Activated naive CD4-positive, alpha-beta T cell treated with anti-CD3 and anti-CD28 coated beads, Interleukin-2, amount 50 U/mL, for 24 hours (primary cell): Measurements from ENCODE around the gene EPHB3.
A peak's percentile ranks its signal among the peaks of the same experiment; 100 is the strongest.

Source experiments
- H3K27ac Mint-ChIP-seq: one replicate; pipeline ENCODE4 v1.8.0; 2021; ENCODE audit warnings: mild to moderate bottlenecking, mixed read lengths
- H3K27me3 Mint-ChIP-seq: one replicate; pipeline ENCODE4 v1.8.0; 2021; ENCODE audit warnings: mixed read lengths
- H3K36me3 Mint-ChIP-seq: one replicate; pipeline ENCODE4 v1.8.0; 2021; ENCODE audit warnings: mixed read lengths
- H3K4me1 Mint-ChIP-seq: one replicate; pipeline ENCODE4 v1.8.0; 2021; ENCODE audit warnings: mixed read lengths
- H3K4me3 Mint-ChIP-seq: one replicate; pipeline ENCODE4 v1.8.0; 2021; ENCODE audit warnings: mild to moderate bottlenecking, mixed read lengths
- H3K9me3 Mint-ChIP-seq: one replicate; pipeline ENCODE4 v1.8.0; 2021; ENCODE audit warnings: mixed read lengths

EPHB3 gene

DNA sequence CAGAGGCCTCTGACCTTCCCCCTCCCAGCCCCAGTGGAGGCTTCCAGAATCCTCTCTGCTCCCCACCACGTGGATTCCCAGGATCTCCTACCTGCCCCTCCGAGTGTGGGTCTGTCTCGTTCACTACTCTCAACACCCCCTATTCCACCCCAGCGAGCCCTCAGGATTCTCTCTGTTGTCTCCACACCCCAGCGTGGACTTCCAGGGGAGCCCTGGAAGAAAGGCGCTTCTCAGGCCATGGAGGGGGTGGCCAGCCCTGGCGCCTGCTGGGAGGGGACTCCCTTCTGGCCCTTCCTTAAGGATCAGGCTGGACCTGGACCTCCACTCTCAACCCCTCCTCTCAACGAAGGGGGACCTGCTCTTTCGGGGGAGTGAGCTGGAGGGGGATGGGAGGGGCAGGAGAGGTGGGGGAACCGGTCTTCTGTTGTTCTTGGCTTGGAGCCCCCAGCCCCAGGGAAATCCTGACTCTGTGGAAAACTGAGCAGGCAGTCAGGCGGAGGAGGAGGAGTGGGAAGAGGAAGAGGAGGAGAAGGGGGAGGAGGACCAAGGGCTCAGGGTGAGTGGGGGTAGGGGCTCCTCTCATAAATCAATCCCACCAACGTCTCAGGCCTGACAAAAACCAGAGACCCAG, 32.9 kb downstream of the EPHB3 start:
- H3K27me3 Mint-ChIP-seq: no peaks in the 10 kb centered on the region
- no peaks in the 10 kb centered on the region for H3K36me3 Mint-ChIP-seq
- H3K4me1 Mint-ChIP-seq: no peaks in the 10 kb centered on the region
- no peak overlapping the region for H3K4me3 Mint-ChIP-seq
- H3K27ac Mint-ChIP-seq: no peak overlapping the region
- no peaks in the 10 kb centered on the region for H3K9me3 Mint-ChIP-seq

DNA sequence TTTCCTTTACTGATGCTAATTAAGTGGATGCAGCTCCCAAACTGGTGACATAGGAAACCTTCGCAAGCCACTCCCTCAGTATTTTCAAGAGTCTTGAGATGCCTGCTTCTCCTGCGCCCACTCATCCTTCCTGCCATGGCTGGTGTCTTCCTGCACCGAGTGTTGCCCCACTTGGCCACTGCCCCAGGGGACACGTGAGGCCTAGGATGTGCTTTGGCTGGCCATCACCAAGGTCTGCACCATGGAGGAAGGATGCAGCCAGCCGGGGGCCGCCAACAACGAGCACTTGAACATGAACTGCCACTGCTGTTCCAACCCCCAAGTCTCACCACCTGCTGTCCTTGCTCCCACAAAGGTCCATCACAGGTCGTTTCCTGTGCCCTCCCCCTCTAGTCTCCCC, 34.1 kb downstream of the EPHB3 start:
- H3K4me3 Mint-ChIP-seq: no peak overlapping the region
- H3K27ac Mint-ChIP-seq: no peak overlapping the region
- H3K36me3 Mint-ChIP-seq: no peaks in the 10 kb centered on the region
- H3K27me3 Mint-ChIP-seq: peaks cover 4% of the 10 kb centered on the region
- H3K4me1 Mint-ChIP-seq: no peaks in the 10 kb centered on the region
- no peaks in the 10 kb centered on the region for H3K9me3 Mint-ChIP-seq

DNA sequence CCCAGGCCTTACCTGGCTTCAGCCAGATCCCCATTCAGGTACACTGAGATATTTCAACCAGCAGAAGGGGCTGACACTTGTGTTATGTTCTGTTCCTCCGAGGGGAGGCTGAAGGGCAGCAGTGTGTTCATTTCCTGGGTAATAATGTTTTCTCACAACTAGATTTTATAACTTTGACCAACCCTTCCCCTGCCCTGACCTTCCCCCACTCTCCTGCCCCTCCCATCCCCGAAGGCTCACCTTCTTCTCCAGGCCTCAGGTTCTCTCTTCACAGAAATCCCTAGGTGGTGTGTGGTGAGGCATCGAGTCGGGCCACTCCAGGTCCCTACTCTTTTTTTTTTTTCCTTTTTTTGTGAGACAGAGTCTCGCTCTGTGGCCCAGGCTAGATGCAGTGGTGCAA, 34.6 kb downstream of the EPHB3 start:
- Mint-ChIP-seq H3K4me3 (no peak overlapping the region), H3K9me3 (no peaks in the 10 kb centered on the region), H3K36me3 (no peaks in the 10 kb centered on the region), H3K27ac (no peak overlapping the region), H3K27me3 (peaks cover 4% of the 10 kb centered on the region), H3K4me1 (no peaks in the 10 kb centered on the region)

DNA sequence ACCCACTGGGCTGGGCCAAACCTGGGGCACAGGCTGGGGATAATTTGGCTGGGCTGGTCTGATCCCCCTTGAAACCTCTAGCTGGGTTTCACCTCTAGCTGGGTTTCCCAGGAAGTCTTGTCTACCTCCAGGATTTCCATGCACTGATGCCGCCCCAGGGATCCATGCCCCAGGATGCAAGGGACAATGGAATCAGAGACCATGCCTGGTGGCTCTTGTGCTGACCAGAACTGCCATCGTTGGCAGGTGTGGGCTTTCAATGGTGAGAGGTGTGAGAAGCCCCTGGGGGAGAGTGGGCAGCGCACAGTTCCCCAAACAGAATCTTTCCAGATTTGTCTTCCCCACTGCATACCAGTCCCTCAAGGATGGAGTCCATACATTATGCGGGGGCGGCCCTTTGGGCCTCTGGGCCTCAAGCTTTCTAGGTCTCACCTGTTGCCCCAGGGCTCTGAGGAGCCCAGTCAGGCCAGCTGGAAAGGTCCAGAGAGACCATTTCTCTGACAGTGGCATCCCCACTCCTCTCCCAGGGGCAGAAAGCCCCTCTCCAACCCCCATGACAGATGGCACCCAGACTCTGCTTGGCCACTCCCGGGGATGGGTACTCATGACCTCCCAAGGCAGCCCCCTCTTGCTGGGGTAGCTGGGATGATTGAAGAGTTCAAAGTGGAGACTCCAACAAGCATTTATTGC, 35.4 kb downstream of the EPHB3 start:
- no peaks in the 10 kb centered on the region for H3K4me1 Mint-ChIP-seq
- no peak overlapping the region for H3K4me3 Mint-ChIP-seq
- peaks cover 5% of the 10 kb centered on the region for H3K27me3 Mint-ChIP-seq
- no peaks in the 10 kb centered on the region for H3K9me3 Mint-ChIP-seq
- H3K36me3 Mint-ChIP-seq: no peaks in the 10 kb centered on the region
- no peak overlapping the region for H3K27ac Mint-ChIP-seq

DNA sequence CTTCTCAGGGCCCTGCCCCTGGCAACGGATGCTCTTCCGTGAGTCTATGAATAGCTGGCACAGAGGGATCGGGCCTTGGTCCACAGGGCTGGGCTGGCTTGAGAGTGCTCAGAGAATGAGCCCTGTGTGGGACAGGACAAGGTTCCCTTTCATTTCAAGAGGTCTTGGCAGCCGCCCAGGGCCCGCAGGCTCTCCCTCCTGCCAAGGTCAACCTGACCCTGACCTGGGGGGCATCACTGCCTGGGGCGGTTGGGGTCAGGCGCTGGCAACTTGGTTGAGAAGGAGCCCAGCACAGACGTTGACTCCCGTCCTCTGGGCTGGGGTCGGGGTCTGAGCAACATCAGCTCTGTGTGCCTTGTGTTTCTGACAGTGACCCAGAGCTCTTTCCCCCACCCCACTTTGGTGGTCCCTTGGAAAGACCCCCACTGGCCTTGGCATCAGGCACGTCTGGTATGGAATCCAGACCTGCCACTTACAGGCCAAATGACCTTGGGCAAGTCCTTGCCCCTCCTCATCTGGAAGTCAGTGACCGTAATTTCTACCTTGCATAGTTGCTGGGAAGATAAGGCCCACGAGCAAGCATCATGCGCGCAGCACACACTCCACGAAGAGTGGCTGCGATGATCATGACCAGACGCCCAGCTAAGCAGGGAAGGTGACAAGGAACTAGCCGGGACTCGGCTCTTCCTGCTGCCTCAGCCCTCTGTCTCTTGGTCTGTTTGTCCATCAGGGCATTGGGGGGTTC, 36.4 kb downstream of the EPHB3 start:
- Mint-ChIP-seq H3K4me3 (no peak overlapping the region), H3K36me3 (no peaks in the 10 kb centered on the region), H3K27me3 (peaks cover 13% of the 10 kb centered on the region), H3K27ac (no peak overlapping the region), H3K4me1 (peaks cover 9% of the 10 kb centered on the region), H3K9me3 (no peaks in the 10 kb centered on the region)

DNA sequence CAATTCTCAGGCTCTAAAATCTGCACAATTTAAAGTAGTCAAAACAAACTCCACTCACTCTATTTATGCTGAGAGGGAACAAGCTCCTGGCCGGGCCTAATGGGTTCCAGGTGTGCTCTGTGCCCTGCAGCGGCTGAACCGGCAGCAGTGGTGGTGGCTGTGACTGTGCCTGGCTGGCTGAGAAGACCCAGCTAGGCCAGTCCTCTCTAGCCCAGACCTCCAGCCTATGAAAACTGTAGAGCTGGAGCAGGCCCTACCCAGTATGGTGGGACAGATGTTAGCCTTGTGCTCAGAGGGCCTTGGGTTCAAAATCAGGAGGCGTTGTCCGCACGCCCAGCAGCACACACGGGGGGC, 37.0 kb downstream of the EPHB3 start:
- Mint-ChIP-seq H3K9me3 (no peaks in the 10 kb centered on the region), H3K4me3 (no peak overlapping the region), H3K4me1 (peaks cover 15% of the 10 kb centered on the region), H3K27ac (no peak overlapping the region), H3K36me3 (no peaks in the 10 kb centered on the region), H3K27me3 (peaks cover 19% of the 10 kb centered on the region)

DNA sequence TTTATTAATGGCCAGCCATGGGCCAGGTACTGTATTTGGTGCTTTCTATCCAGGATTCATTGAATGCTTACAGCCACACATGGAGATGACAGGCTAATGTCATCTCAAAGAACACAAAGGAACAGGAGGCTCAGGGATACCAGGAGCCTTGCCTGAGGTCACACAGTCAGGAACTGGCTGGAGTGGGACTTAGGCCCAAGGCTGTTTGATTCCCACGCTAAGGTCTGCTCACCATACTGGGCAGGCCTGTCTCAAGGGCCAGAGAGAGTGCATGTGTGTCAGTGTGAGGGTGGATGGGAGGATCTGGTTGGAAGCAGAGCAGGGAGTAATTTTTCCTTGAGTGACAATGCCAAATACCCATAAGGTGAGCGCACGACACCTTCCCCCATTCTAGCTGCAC, 37.6 kb downstream of the EPHB3 start:
- H3K27me3 Mint-ChIP-seq: peaks cover 22% of the 10 kb centered on the region
- H3K4me3 Mint-ChIP-seq: no peak overlapping the region
- H3K36me3 Mint-ChIP-seq: no peaks in the 10 kb centered on the region
- peaks cover 18% of the 10 kb centered on the region for H3K4me1 Mint-ChIP-seq
- H3K27ac Mint-ChIP-seq: no peak overlapping the region
- H3K9me3 Mint-ChIP-seq: no peaks in the 10 kb centered on the region

DNA sequence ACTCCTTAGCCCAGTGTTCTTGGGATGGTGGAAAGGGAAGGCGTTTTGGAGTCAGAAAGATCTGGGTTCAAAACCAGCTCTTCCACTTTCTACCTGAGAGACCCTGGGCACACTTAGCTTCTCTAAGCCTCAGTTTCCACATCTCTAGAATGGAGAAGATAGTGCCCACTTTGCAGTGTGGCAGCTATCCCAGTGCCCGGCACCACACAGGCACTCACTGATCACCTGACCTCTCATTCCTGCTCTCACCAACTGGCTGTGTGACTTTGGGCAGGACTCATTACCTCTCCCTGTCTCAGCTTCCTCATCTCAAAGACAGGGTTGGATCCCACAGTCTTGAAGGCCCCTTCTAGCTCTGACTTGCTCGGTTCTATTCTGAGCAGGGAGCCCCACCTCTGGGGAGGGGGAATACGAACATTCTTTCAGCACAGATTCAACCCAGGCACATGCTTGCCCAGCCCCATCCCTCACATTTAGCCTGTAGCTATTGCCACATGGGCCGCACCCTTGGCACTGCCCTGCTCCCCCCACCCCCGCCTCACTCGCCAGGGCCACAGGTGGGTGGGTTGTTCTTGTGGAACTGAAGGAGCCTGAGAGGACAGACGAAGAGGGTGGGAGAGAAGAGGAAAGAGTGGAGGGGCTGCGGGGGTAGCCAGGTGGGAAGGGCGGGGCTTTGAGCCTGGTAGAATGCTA, 39.2 kb downstream of the EPHB3 start:
- Mint-ChIP-seq H3K27me3 (peaks cover 33% of the 10 kb centered on the region), H3K27ac (no peak overlapping the region), H3K36me3 (no peaks in the 10 kb centered on the region), H3K4me1 (peaks cover 22% of the 10 kb centered on the region), H3K4me3 (no peak overlapping the region), H3K9me3 (no peaks in the 10 kb centered on the region)

DNA sequence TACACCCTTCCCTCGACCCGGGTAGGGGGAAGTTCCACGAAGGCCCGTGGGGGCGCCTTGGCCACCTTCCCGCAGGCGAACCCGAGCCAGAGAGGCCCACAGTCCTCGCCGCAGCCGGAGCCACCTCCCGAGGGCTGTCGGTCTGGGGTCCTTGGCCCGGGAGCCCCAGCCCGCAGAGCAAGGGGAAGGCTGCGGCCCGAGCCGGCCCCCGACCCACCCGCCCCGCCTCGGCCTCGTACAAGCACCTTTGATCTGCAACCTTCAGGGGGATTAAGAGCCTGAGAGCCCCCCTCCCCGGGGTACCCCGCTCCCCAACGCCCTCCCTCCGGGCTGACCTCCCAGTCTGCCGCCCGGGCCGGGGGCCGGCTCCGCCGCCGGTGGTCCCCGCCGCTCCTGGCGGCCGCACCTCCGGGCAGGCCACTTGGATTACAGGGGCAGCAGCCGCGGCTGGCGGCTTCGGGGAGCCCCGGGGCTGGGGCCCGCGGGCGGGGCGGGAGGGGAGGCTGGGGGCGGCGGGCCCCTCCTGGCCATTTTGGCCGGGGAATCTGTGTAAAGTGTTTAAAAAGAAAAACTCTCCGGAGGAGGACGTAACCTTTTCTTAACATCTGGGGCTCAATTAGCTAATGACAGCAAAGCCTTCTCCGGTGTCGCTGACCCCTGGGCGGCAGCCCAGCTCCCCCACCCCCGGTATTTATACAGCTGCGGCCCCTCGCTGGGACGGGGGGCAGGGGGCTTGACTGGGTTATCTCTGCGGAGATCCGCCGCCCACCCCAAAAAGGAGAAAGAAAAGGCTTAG, 40.2 kb downstream of the EPHB3 start:
- Mint-ChIP-seq H3K4me3 (peak overlapping the region; percentile 26), H3K36me3 (no peaks in the 10 kb centered on the region), H3K9me3 (no peaks in the 10 kb centered on the region), H3K27ac (no peak overlapping the region), H3K27me3 (peaks cover 34% of the 10 kb centered on the region), H3K4me1 (peaks cover 25% of the 10 kb centered on the region)

DNA sequence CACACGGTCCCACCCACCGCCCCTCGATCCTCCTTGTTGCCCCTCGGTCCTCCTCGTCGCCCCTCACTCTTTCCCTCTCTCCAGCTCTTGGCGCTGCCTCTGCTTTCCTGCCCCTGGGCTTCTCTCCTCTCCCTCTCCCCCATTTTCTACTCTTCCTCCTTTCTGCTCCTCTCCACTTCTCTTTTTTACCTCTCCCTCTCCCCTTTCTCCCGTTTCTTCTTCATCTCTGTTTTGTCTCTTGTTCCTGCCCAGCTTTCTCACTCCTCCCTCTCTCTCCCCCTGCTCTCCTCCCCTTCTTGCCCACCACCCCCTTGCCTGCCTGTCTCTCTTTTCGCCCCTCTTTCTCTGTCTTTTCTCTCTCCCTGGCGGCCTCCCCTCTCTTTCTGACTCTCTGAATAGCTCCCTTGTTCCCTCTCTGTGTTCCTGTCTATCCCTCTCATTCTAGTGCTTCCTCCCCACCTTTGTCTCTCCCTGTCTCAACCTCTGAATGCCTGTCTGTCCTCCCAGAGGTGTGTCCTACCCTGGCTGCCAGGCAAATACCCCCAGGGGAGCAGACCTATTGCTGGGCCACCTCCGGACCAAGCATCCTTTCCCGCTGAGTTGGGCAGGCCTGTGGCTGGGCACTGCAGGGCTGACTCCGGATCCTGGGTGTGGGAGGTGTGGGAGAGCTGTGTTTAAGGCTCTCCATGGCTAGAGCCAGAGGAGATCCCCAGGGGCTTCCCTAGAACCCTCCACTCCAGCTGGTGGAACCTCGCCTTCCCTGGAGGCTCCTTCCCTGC, 41.0 kb downstream of the EPHB3 start:
- Mint-ChIP-seq H3K36me3 (no peaks in the 10 kb centered on the region), H3K9me3 (no peaks in the 10 kb centered on the region), H3K27me3 (peaks cover 34% of the 10 kb centered on the region), H3K4me1 (peaks cover 30% of the 10 kb centered on the region), H3K4me3 (peak overlapping the region; percentile 0), H3K27ac (peak overlapping the region; percentile 30)

DNA sequence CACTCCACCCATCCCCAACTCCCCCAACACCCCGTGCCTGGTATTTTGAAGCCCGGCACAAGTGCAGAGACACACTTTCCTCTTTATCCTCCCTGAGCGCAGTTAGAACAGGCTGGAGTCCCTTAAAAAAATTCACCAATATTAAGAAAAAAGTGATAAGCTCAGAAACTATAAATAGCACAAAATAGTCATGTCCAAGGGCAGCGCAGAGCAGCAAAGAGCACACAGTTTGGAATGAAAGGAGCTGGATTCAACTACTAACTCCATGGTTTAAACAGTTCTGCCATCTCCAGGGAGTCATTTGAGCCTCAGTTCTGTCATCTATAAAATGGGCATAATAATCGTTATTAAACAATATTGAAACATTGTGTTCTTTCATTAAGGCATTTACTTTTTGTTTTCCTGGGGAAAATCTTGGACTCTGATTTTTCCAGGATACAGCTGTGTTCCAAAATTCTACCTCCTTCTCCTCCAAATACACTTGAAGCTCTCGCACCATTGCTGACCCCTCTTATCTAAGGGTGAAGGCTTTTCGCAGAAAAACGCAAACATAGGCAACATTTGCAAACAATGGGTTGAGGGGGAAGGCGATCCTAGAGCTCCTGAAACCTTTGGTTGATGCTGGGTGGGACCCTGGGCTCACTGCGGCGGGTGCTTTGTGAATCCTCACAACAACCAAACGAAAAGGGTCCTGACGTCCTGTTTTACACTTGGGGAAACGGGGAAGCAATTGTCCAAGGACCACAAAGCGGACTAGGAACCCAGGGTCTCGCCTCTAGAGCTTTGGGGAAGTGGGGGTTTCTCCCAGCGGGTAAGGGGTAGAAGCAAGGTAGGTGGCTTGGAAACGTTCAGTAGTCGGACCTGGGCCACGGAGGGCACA, 41.8 kb downstream of the EPHB3 start:
- Mint-ChIP-seq H3K36me3 (no peaks in the 10 kb centered on the region), H3K27ac (no peak overlapping the region), H3K9me3 (no peaks in the 10 kb centered on the region), H3K4me1 (peaks cover 38% of the 10 kb centered on the region), H3K4me3 (peak overlapping the region; percentile 66), H3K27me3 (peaks cover 34% of the 10 kb centered on the region)

DNA sequence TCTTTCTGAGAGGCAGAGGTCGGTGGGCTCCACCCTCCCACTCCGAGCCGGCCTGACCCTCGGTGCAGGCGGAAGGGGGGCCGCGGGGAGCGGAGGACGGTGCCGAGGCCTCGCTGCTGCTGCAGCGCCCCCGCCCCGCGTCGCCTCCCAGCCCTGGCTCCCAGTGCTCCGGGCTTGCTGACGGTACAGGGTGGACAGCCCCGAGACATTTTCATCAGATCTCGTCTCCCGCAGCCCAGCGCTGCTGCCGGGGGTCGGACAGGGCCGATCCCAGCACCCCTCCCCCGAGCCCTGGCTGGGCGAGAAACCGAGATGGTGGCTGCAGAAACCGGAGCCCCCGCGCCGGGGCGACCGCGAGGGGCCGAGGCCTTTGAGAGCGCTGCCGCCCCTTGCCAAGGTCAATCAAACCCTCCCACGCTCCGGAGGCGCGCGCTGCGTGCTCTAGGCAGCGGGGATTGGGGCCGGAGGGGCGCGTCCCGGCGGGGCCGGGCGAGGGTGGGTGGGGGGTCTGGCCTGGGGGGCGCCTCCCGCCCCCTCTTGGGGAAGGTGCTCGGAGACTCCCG, 42.5 kb downstream of the EPHB3 start:
- peak overlapping the region; percentile 66 for H3K4me3 Mint-ChIP-seq
- peaks cover 46% of the 10 kb centered on the region for H3K4me1 Mint-ChIP-seq

DNA sequence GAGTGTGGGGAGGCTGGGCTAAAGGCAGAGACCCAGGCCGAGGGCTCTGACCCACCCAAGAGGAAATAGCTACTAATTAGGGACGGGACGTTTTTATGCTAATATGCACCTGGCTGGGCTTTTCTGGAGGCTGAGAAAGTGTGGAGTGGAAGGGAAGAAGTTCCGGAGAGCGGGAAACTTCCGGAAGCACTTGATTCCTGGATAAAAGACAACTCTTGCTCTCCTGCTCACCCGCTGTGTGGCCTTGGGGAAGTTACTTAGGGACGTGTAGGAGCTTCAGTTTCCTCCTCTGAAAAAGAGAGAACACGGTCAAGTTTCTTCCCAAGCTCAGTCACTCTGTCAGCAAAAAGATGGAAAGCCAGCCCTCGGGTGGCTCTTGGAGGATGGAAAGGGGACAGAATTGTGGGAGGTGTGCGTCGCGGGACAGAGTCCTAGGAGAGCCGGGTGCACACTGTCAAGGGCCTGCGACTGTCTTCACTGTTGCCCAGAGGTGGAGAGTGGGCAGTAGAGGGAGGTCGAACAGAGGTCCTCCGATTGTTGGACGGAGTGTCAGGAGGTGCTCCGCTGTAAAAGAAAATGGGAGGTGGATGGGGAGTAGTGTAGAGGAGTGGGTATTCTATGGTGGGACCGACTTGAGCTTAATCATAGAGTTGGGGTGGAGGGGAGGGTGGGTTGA, 43.2 kb downstream of the EPHB3 start:
- Mint-ChIP-seq H3K4me1 (peaks cover 47% of the 10 kb centered on the region), H3K4me3 (peak overlapping the region; percentile 33), H3K27me3 (peaks cover 33% of the 10 kb centered on the region), H3K36me3 (no peaks in the 10 kb centered on the region), H3K27ac (no peak overlapping the region), H3K9me3 (no peaks in the 10 kb centered on the region)

More for the DNA sequence above, 42.5 kb downstream of the EPHB3 start:
- Mint-ChIP-seq H3K9me3 (no peaks in the 10 kb centered on the region), H3K27me3 (peaks cover 34% of the 10 kb centered on the region), H3K27ac (no peak overlapping the region), H3K36me3 (no peaks in the 10 kb centered on the region)
